ENCODE measurements around the gene USP21. TPM values are rescaled to one million over a fixed set of nuclear protein-coding genes. Genes with fewer than 3 reads are reported as not detected.
A peak's percentile ranks its signal among the peaks of the same experiment; 100 is the strongest.

The USP21 gene

DNA sequence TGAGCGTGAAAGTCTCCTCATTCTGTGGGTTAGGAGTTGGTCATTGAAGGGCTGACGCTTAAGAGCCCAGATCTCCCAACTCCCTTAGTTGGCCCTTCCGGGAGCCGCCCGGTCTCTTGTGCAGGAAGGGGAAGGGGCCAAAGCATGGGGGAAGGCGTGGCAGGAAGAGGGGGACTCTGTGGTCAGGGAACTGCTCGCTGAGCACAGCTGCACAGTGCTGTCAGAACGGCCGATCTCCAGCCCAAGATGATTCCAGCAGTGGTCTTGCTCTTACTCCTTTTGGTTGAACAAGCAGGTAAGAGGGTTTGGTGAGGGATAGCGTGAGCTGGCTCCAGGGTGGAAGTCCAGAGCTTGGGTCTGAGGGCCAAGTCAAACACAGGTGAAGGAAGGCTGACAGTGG, 55.8 kb downstream of the USP21 start, which contains the start of gene FCER1G:
FCER1G (plus strand) TSS at position 220 of the 400 bp plus-strand sequence; CDS start at position 247, 27 bp downstream.
- Histone ChIP-seq H2BK12ac (ENCODE audit: low read length in 2 of 2) (no peak within 1 kb of the TSS), H4K91ac (ENCODE audit: low read length) (peak within 1 kb of the TSS; percentile 15), H3K4me2 (ENCODE audit: low read length, poor library complexity, severe bottlenecking) (no peak within 1 kb of the TSS), H3K4ac (ENCODE audit: low read depth in 1 of 2, low read length in 2 of 2) (no peak within 1 kb of the TSS), H2BK5ac (ENCODE audit: low read depth, low read length, poor library complexity, severe bottlenecking) (no peak within 1 kb of the TSS), H3K27ac (ENCODE audit: low read length, poor library complexity, severe bottlenecking) (no peak within 1 kb of the TSS), H3K27me3 (ENCODE audit: control insufficient read depth in 1 of 2, insufficient read depth in 1 of 2, low read length in 2 of 2) (no peaks in the 10 kb centered on the region), H3K79me1 (replicated peaks; ENCODE audit: low read length, poor library complexity, severe bottlenecking) (peaks cover 12% of the 10 kb centered on the region), H2BK15ac (ENCODE audit: low read depth, poor library complexity, severe bottlenecking) (no peak within 1 kb of the TSS), H3K23ac (ENCODE audit: low read length in 2 of 2) (no peak within 1 kb of the TSS), H4K8ac (ENCODE audit: low read length) (no peak within 1 kb of the TSS), H3K9me3 (ENCODE audit: control insufficient read depth, low read length) (no peaks in the 10 kb centered on the region), H3K4me1 (ENCODE audit: control insufficient read depth, insufficient read depth, low read depth, low read length) (peaks cover 3% of the 10 kb centered on the region), H3K18ac (ENCODE audit: low read depth in 1 of 2, low read length in 2 of 2) (no peak within 1 kb of the TSS), H3K14ac (ENCODE audit: low read length in 2 of 2) (no peak within 1 kb of the TSS), H2BK120ac (ENCODE audit: low read depth, low read length) (no peak within 1 kb of the TSS), H3K4me3 (ENCODE audit: insufficient read depth in 1 of 2, low read depth in 1 of 2, low read length in 2 of 2) (no peak within 1 kb of the TSS), H3K36me3 (ENCODE audit: control insufficient read depth in 1 of 2, insufficient read depth in 2 of 2, low read depth in 1 of 2, low read length in 2 of 2) (peaks cover 46 to 51% of the 10 kb centered on the region in 2 experiments), H3K9ac (ENCODE audit: low read length) (no peak within 1 kb of the TSS), H2AK5ac (ENCODE audit: low read length, severe bottlenecking) (no peak within 1 kb of the TSS), H2AFZ (ENCODE audit: low read depth, low read length) (no peak within 1 kb of the TSS)
- no peak for DNase-seq
- 96% methylated on average over 10 of the region's 10 CpGs for WGBS

Small RNA genes within 50 kb of the gene (small RNA-seq; reads per million reads assigned to genes)
- gene RF01225 (ENCODE audit: low read depth), result not detected

Measured in mesenchymal stem cell (in vitro differentiated cells and primary cell).